NCI-H69 (cell line): ENCODE results near the gene ZFP36L2.

Experiments
- DNase-seq: peaks from one replicate; lab custom pipeline; 2025; lab: John Stamatoyannopoulos, UW

The ZFP36L2 gene, protein sequence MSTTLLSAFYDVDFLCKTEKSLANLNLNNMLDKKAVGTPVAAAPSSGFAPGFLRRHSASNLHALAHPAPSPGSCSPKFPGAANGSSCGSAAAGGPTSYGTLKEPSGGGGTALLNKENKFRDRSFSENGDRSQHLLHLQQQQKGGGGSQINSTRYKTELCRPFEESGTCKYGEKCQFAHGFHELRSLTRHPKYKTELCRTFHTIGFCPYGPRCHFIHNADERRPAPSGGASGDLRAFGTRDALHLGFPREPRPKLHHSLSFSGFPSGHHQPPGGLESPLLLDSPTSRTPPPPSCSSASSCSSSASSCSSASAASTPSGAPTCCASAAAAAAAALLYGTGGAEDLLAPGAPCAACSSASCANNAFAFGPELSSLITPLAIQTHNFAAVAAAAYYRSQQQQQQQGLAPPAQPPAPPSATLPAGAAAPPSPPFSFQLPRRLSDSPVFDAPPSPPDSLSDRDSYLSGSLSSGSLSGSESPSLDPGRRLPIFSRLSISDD

DNA sequence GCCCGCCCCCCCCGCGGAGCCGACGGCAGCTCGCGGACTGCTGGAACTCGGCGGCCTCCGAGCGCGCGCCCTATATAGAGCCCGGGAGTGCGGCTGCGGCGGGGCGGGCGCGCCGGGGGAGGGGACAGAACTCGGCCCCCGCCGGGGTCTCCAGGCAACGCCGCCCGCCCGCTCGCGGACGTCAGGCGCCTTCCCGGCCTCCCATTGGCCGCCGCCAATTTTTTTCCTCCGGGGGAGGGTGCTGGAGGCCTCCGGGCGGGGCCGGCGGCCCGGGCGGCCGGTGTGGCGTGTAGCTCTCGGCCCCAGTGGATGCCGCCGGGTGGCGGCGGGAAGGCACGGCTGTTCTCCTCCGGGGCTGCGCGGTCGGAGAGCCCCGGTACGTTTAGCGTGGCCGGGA lies at the start of gene ZFP36L2:
Gene ZFP36L2 (minus strand): TSS at position 49 of the 397 bp plus-strand sequence. CDS start 291 bp downstream, outside the sequence.
- DNase-seq, result peak; percentile 96

DNA sequence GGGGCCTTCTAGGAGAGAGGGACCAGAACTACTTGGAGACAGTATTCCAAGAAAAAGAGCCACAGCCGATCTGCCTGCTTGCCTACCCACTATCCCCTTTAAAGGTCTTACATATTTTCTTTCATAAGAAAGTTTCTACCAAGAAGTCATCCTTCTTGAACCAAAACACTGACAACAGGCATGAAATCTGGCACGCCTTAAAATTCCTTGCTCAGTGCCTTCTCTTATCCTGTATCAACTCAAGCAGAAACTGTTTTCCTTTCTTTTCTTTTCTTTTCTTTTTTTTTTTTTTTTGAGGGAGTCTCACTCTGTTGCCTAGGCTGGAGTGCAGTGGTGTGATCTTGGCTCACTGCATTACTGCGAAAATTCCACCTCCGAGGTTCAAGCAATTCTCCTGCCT lies 48.3 kb upstream of the ZFP36L2 start:
- no peak for DNase-seq

DNA sequence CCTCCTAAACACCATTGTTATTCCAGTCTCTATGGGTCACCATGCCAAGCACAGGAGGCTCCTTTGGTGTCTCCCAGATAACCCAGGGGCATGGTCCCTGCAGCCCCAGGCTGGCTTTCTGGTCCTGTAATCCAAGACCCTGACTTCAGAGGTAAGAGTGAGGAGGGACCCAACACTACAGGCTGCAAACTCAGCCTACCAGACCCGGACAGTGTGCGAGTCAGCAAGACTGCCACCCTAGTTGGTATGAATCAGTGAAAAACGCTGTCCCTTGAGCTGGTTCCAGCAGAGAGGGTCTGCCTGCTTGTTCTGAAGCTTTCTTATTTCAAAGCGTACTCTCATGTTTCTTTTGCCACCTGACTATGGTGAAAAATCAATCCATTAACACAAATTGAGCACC lies 47.6 kb upstream of the ZFP36L2 start:
- DNase-seq, result no peak

DNA sequence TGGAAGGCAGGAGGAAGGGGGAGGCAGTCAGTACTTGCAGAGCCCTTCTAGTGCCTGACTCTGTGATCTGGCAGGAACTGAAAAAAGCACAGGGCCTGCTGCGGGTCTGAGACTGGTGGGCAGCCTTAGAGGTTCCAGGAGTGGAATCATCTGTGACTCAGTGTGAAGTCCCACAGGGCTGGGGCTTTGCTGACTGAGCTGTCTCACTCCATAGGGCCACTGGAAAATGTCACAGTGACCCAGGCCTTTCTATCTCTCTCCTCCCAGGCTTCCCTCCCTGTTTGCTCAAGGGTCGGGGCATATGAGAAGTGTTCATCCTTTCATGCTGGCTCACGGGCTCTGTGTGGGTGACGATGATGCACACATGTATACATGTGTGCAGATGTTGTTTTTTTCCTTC lies 47.1 kb upstream of the ZFP36L2 start:
- no peak for DNase-seq

DNA sequence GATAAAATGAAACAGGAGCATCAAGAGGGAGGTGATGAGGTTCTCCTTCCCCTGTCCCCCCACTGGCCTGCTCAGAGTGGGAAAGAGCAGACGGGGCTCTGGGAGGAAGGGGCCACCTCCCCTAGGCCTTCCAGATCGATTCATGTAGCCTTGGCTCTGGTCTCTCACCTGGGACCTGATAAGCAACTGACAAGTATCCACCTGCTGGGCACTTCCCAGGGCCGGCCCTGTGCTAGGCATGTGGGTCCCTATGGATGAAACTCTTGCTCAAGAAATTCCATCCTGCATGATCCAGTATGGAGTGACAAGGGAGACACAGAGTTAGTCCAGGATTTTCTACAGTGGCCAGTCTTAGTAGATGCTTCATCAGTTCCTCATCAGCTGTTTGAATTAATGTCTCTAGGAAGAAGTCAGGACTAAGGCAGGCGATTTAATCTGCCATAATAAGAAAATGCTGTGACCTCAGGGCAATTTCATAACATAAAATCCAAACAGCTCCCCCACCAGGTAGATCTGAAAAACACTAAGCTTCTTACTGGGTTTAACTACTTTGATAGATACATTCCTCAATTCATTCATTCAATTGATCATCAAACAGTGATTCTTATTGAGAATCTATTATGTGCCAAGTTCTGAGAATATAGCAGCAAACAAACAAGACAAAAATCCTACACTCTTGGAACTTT lies 44.7 kb upstream of the ZFP36L2 start:
- DNase-seq, result no peak

DNA sequence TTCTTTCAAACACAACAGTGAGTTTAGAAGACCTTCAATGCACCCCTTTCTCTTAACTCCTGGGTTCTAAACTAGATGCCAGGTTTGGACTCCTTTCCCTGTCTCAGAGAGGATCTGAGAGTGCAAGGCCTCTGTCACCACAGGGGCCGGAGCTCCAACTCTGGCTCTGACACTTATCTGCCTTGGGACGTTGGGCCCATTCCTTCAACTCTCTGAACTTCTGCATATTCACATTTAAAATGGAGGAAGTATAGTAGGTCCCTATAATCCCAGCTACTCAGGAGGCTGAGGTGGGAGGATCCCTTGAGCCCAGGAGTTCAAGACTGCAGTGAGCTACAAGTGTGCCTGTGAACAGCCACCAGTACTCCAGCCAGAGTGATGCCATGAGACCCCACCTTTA lies 44.1 kb upstream of the ZFP36L2 start:
- no peak for DNase-seq

DNA sequence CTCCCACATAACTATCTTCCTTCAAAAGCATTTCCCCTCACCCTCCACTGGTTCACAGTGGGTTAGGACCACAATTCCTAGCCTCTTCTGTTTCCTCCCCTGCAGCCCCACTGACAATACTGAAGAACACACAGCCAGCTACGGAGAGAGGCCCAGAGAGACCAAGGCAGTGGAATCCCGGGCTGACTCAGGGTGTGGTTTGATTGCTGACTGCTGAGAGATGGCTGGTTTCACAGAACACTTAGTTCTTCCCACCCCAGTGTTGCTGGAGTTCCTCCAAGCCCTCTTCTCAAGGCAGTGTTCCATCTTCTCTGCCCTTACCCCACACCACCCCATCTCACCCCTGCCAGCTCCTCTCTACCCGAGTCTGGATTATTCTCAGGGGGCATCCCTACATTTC lies 43.3 kb upstream of the ZFP36L2 start:
- DNase-seq, result no peak

DNA sequence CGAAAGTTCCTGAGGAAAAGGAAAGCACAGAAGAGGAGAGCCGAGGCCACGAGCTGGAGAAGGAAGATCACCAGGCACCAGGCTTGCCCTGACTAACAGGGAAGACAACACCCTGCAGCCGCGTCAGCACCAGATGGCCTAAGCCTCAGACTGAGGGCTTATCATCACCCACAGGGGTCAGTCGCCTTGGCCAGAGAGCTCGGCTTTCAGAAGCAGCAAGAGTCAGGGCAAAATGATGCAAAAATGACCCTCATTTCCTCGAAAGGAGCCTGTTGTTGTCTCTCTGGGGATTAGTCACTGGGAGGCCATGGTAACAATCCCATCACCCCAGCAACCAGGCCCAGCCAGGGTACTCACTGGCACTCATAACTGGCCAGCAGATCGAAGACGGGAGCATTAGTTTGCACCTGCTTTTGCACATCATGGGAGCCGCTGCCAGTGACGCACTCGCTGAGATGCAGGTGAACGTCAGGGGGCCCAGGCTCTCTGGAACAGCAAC lies 42.7 kb upstream of the ZFP36L2 start:
- no peak for DNase-seq

DNA sequence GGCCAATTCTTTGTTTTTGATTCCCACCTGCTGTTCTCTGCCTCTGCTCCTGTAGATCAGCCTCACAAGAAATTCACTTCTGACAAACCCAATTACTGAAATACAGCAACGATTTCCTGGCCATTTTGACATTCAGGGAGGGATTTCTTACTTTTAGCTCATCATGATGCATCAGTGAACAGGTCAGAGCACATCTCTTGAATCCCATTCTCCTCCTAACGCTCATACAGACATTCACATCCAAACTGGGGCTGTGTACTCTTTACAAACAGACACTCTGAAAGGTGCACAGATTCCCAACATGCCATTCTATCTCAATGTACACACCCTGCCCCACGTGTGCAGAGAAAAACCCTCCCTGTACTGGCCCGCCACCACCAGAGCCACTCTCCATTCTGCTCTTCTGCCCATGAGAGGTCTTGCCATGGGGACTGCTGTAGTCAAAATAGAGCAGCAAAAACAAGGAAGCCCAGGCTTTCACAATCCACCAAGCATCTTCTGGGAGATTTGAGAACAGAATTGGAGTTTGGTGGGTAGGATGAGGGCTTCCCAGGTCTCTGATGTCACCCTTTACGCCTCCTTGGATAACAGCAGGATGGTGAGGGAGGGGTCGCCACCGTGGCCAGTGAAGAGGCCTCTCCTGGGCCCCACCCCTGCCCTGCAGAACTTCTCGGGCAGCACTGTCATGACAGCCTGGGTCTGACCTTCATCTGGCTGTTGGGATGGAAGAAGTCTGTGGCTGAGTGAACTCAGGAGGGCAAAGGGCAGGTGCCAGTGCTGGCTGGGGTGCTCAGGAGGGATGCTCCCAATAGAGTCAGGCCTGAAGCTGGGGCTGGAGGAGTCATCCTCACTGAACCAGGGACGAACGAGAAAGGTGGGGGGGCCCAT lies 41.9 kb upstream of the ZFP36L2 start:
- no peak for DNase-seq

DNA sequence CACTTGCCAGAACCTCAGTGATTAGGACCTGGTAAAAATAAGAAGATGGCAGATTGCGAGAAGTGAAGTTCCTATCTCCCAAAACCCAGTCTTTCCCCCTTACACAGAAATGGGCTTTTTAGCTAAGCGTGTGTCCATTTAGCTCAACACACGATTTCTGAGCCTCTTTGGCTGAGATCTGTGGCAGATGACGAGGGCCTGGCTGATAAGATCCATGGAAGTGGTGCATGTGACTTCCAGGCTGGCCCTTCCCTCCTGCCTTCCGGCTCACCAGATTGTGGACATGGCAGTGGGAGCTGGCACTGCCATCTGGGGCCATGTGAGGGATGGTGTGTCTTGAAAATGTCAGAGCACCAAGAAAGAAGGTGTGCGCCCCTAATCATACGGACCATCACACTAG lies 41.0 kb upstream of the ZFP36L2 start:
- DNase-seq, result no peak

DNA sequence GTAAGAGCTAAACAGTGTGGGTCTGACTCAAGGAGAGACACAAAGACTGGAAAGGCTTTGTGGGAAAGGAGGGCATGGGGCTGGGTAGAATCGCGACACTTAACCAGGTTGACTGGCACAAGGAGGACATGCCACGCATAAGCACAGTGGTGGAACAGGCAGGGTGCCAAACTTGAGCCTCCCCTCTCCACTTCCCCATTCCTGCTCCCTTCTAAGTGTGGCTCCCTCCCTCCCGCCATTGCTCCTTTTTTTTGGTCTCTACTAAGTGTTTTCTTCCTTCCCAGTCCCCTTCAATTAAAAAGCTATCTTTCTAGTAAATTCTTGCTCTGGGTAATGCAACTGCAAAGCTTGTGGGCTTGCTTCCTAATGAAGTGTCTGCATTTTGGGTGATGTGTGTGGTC lies 40.3 kb upstream of the ZFP36L2 start:
- DNase-seq, result no peak

DNA sequence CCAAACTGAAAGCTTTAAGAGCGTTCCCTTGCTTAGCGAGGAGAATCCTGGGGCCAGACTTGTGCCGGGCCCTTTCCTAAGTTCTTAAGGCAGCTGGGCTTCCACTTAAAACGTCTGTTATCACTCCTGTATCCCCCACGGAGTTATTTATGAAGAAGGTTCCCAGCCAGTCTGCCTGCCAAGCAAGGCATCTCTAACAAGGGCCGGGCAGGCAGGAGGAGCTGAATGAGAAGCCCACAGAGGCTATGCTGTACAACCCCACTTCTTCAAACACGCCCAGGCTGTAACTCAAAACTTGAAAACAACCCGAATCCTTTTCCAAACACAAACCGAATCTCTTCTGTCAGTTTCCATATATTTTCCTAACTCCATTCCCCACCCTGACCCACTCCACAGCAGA lies 39.0 kb upstream of the ZFP36L2 start:
- no peak for DNase-seq

DNA sequence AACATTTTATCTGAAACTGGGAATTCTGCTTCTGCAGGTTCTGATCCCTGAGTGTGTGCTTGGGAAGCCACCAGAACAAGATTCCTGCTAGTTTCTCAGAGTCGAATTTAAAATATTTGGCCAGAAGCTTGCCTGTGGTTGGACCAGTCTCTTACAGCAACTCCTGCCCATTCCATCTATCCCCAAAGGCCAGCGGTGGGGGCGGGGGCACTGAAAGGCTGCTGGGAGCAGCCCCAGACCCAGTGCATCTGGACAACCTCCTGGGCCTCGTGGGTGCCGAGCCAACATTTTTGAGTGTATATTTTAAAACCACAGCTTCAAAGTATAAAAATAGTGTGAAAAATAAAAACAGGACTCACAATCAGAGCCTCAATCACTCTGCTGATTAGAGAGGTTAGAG lies 38.6 kb upstream of the ZFP36L2 start:
- DNase-seq, result no peak

DNA sequence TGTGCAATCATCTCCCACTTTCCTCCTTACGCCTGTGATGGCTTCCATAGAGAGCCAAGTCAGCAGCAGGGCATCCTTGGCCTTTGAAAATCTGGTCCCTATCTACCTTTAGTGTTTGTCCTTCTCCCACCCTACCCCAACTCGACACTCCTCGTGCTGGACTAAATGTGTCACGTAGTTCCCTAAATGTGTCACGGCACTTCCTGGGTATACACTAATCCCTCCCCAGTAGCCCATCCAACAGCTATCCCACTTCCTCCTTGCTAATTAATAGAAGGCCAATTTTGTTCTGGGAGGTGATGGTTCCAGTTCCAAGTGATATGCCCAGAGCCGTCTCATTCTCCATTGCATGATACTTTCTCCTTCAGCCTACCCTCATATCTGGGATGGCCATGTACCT lies 36.5 kb upstream of the ZFP36L2 start:
- no peak for DNase-seq

DNA sequence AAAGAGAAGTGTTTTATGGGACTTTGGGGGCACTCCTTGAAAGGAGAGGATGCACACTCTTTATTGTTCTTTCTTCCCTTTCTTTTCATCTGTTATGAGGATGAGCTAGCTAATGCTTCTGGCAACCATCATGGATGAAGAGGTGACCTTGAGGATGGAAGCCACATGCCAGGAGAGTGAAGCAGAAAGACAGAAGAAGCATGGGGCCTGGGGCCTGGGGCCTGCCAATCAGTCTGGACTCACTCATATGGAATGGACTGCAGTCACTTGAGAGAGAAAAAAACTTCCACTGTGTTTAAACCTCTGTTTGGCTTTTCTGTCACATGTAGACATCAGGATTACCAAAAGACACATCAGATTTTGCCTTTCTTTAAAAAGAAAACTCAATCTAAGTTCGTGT lies 35.8 kb upstream of the ZFP36L2 start:
- DNase-seq, result no peak

DNA sequence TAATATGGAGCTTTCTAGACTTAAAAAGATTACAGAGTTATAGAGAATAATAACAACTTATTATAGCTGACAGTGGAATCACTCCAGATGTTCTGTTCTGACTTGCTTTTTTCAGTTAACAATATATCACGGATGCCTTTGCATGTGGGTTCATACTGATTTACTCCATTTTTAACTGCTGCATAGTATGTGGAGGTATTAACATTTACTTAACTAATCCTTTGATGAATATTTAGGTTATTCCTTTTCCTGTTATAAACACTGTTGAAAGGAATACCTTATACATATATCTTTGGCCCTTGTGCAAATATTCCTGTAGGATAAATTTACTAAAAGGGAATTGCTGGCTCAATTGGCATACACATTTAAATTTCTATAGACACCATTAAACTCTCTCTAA lies 33.1 kb upstream of the ZFP36L2 start:
- no peak for DNase-seq

DNA sequence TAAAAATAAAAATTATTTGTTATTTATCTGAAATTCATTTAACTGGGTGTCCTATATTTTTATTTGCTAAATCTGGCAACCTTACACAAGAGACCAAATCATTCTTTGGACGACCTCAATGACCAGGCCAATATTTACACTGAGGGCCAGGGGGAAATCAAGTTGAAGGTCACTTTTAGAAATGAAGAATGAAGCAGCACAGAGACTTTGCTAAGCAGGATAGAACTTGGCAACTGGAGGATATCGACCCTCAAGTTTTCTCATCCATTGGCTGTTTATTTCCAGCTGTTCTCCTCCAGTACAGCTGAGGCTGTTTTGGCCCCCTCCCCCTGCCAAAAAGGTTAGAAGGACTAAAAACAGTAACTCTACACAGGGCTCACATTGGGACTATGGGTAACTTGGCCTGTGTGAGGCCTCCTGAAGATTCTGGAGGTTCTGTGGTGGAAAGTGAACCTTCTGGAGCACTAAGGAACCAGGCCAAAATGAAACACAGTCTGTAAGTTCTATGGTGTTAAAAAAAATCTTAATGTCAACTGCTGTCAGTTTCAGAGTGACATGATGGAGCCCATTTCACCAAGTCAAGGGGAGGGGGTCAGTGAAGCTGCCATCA lies 32.2 kb upstream of the ZFP36L2 start:
- DNase-seq, result no peak

DNA sequence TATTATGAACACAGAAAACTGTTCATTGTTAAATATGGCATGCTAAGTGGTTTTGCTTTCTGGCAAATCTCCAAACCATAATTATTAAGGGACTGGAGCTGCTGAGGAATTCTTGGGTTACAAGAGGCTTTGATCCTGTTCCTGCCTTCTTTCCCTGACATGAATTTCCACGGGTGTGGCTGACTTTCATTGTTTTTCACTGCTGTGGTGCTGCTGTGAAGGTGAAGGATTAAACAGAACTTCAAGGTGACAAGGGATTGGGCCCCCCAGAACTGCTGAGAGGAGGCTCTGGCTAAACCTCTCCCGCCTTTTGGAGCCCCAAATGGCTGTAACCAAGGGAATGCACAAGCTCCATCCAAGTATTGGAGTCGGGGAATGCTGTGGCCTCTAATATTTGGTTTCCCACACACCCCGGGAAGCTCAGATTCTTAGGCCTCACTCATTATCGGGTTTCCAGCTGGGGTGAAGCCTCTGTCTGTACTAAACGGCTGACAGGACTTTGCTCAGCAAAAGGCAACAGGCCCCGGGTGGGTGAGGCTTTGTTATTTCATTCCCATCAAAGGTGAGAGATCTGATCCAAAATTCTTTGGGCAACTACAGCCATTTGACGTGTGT lies 29.0 kb upstream of the ZFP36L2 start:
- peak; percentile 78 for DNase-seq

DNA sequence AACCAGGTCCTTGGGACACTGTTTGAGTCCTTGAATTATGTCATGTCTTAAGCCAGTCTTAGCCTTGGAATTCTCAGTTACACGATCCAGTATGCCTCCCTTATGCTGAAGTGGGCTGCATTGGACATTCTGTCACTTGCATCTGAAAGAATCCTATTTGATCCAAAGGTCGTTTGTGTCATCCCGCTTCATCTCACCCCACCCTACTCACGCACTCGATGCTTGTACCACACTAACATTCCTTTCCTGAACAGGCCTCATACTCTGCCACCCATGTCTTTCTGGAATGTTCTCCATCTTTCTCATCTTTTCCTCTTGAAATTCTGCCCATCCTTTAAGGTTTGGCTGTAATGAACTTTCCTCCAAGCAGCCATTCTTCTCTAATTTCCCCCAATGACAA lies 27.9 kb upstream of the ZFP36L2 start:
- DNase-seq, result no peak

DNA sequence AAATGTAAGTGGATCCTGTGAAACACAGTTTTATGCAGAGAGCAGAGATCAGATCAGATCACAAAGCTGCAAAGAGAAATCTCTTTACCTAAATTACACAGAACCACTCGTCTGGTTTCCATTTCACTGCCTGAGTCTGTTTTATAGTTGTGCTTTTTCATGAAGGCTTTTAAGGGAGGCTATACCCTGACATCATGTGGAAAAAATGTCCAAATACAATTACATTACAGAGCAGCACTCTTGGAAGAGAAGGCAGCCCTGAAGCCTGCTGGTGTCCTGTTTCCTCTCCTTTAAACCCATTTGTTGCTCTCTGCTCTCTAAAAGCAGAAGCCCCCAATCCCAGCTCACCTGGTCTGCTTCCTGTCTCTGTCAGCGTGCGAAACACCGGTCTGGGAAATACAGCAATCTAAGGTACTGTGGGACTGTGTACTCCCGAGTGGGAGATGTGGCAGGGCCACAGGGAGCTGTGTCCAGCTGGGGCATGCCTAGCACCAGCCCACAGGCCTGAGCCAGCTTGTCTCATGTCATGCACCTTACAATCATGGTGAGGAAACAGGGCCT lies 24.8 kb upstream of the ZFP36L2 start:
- no peak for DNase-seq

DNA sequence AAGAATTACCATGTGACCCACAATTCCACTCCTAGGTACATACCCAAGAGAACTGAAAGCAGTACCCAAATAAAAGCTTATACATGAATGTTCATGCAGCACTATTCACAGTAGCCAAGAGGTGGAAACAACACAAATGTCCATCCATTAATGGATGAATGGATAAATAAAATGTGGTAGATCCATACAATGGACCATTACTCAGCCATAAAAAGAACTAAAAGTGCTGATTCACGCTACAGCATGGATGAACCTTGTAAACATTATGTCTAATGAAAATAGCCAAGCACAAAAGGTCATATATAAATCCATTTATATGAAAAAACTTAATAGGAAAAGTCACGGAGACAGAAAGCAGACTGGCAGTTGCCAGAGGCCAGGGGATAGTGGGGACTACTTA lies 23.6 kb upstream of the ZFP36L2 start:
- DNase-seq, result no peak
